T47D (cell line): ENCODE data around the gene SHANK3.
"Not testable (repeated sequence)": the region's sequence is repeated elsewhere in the genome, so short reads cannot be mapped to it uniquely, and the experiment has no call there.

ENCODE experiments used
- DNase-seq, 2 experiments: peaks; one replicate each; pipeline versions ENCODE4 v3.0.0 to v3.0.0-alpha.2; 2011 to 2012; ENCODE audit warnings: low read depth in 1 of 2, low spot score in 1 of 2
- JUND ChIP-seq: IDR thresholded peaks from 2 replicates; pipeline ENCODE4 v1.6.1; 2012; ENCODE audit warnings: low read depth
- in situ Hi-C: cut with HindIII; loops from 2 replicates; pipeline ENCODE4 v1.10.0; 2016; ENCODE audit warnings: low sequenced_read_pairs, low pct_unique_long_range_greater_than_20kb

The SHANK3 gene

DNA sequence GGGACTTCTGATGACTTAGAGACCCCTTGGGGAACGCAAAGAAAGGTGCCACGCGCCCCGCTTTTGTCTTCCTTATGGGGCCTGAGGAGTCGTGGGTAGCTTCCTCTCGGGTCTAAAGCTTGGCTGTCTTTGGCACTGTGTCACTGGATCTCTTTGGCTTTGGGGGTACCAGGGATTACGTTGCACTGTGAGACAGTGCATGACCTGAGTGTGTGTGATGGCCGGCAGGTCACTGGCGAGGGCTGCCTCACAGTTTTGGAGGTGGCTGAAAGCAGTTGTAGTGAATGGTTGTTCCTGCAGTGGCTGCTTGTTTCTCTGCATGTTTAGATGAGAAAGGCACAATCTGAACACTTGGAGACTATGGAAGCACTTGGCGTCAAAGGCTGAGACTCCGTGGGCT is 38.9 kb upstream of the SHANK3 start:
- in situ Hi-C loops, result no loop called here
- TF ChIP-seq JUND, result no peak
- no peak for DNase-seq

- no peak for TF ChIP-seq JUND
- in situ Hi-C loops, result no loop called here
- no peak for DNase-seq
Measured at GRCh38 chr22:50635591-50635990, 37.0 kb upstream of the SHANK3 start.

DNA sequence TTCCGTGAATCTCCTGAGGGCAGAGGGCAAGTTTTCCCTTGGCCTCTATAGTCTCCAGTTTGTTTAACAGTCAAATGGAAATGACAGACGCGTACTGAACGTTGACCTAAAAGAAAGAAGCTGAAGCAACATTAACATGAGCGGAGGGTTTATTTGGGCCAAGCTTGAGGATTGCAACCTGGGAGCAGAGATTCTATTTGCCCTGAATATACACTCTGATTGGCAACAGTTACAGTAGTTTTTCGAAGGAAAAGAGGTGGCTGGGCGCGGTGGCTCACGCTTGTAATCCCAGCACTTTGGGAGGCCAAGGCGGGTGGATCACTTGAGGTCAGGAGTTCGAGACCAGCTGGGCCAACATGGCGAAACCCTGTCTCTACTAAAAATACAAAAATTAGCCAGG is 32.3 kb upstream of the SHANK3 start:
- in situ Hi-C loops, result not testable (repeated sequence)

DNA sequence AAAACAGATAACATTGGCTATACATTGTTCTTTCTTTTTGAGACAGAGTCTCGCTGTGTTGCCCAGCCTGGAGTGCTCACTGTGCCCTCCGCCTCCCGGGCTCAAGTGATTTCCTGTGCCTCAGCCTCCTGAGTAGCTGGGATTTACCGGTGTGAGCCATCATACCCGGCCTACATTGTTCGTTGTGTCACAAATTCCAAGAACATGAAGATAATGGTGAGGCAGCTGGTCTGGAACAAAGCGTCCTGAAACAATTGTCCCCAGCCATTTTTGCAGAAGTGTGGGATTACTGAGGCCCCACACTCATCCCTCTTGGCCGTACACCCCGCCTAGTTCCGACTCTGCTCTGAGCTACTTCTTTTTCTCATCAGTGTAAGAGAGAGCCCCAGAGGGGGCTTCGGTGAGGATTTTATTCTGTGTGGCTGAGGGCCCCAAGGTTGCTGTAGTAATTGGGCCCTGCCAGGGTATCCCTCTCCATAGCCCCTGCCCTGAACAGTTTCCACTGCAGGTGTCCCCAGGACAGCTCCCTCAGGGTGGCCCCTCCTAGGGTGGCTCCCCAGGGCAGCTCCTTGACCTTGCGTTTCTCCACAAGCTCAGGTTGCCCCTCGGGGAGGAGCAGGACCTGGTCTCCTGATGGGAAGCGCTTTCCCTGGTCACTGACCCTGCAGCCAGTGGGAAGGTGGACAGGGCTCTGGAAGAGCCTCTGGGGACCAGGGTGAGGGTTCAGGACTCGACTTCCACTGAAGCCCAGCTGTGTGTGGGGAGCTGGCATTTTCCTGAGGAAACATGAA is 31.6 kb upstream of the SHANK3 start:
- in situ Hi-C loops, result no loop called here
- no peak for DNase-seq
- TF ChIP-seq JUND, result no peak

More for the DNA sequence above, 32.3 kb upstream of the SHANK3 start:
- not testable (repeated sequence) for DNase-seq

GRCh38 chr22:50641696-50642607 is 30.7 kb upstream of the SHANK3 start:
- no peak for DNase-seq
- TF ChIP-seq JUND, result no peak
- in situ Hi-C loops, result no loop called here

DNA sequence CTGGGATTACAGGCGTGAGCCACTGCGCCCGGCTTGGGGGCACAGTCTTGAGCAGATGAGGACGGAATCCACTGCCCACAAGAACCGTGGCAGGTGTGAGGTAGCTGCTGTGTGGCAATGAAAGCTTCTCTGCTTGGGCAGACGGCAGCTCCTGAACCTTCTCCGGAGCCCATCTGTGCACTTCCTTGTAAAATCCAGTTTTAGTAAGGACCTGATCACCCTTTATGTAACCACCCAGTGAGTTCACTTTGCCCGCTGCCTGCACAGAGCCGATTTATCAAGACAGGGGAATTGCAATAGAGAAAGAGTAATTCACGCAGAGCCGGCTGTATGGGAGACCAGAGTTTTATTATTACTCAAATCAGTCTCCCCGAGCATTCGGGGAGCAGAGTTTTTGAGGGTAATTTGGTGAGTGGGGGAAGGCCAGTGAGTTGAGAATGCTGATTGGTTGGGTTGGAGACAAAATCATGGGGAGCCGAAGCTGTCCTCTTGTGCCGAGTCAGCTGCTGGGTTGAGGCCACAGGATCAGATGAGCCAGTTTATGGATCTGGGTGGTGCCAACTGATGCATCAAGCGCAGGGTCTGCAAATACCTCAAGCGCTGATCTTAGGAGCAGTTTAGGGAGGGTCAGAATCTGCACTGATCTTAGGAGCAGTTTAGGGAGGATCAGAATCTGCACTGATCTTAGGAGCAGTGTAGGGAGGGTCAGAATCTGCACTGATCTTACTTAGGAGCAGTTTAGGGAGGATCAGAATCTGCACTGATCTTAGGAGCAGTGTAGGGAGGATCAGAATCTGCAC is 29.4 kb upstream of the SHANK3 start:
- in situ Hi-C loops, DNase-seq: not testable (repeated sequence)

- DNase-seq, in situ Hi-C loops: not testable (repeated sequence)
Measured at GRCh38 chr22:50643821-50644101, 28.9 kb upstream of the SHANK3 start.

DNA sequence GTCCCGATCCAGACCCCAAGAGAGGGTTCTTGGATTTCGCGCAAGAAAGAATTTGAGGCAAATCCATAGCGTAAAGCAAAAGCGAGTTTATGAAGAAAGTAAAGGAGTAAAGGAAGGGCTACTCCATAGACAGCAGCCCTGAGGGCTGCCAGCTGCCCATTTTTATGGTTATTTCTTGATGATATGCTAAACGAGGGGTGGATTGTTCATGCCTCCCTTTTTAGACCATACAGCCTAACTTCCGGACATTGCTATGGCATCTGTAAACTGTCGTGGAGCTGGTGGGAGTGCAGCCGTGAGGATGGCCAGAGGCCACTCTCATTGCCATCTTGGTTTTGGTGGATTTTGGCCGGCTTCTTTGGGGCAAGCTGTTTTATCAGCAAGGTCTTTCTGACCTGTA is 19.4 kb upstream of the SHANK3 start:
- no peak for TF ChIP-seq JUND
- in situ Hi-C loops, result no loop called here
- DNase-seq, result no peak

- in situ Hi-C loops, DNase-seq: not testable (repeated sequence)
Measured at GRCh38 chr22:50654664-50655063, 18.0 kb upstream of the SHANK3 start.

- DNase-seq, result no peak
- TF ChIP-seq JUND, result no peak
- in situ Hi-C loops, result no loop called here
Measured at GRCh38 chr22:50656122-50657070, 16.2 kb upstream of the SHANK3 start.

DNA sequence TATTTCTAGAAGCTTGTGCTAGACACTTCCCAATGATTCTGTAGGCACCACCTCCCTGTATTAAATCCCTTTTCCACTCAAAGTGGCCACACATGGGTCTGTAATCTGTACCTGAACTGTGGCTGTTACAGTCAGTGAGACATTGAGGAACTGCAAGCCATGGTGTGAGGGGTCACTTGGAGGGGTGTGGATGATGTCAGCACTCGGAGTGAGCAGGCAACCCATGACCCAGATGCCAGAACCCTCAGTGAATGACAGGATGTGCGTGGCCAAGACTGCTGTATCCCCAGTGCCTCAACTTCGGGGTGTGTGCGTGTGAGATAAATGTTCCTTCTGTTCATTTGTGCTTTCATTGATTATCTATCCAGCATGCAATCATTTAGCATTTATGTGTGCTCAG is 14.7 kb upstream of the SHANK3 start:
- DNase-seq, result no peak
- in situ Hi-C loops, result no loop called here
- no peak for TF ChIP-seq JUND

DNA sequence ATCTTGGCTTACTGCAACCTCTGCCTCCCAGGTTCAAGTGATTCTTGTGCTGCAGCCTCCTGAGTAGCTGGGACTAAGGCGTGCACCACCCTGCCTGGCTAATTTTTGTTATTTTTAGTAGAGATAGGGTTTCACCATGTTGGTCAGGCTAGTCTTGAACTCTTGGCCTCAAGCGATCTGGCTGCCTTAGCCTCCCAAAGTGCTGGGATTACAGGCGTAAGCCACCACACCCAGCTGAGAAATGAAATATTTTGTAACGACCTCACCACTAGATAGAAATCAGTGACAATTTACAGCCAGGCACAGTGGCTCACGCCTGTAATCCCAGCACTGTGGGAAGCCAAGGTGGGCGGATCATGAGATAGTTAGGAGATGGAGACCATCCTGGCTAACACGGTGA is 12.9 kb upstream of the SHANK3 start:
- in situ Hi-C loops, result not testable (repeated sequence)

More for the DNA sequence above, 12.9 kb upstream of the SHANK3 start:
- DNase-seq, result not testable (repeated sequence)
